Testis (tissue), 2 donors: ENCODE data around the gene P4HA3.

ENCODE experiments used
- CTCF ChIP-seq, 3 experiments: fragments of 450-650 bp in 2 of 3; fragments of 200-600 bp in 1 of 3; sonication (generic) in 1 of 3; IDR thresholded peaks; one replicate each; pipeline ENCODE4 v1.5.1; 2016 to 2019; ENCODE audit warnings: antibody characterized with exemption in 3 of 3, mild to moderate bottlenecking in 2 of 3, moderate library complexity in 1 of 3
- POLR2A ChIP-seq: fragments of 450-650 bp; IDR thresholded peaks from one replicate; pipeline ENCODE4 v1.6.1; 2017; ENCODE audit warnings: antibody characterized with exemption, mild to moderate bottlenecking, moderate library complexity

- TF ChIP-seq CTCF (IDR thresholded peaks at IDR 0.05) (no peak), POLR2A (no peak)
These were observed 44.2 kb upstream of the P4HA3 start for GRCh38 chr11:74355626-74356025.
